ENCODE data around the gene NMRK1. TPM values are rescaled to one million over a fixed set of nuclear protein-coding genes. Genes with fewer than 3 reads are reported as not detected.

Gene NMRK1
- polyA plus RNA-seq, 5 donors: 33.8 to 54.6 (median 41.6) TPM

DNA sequence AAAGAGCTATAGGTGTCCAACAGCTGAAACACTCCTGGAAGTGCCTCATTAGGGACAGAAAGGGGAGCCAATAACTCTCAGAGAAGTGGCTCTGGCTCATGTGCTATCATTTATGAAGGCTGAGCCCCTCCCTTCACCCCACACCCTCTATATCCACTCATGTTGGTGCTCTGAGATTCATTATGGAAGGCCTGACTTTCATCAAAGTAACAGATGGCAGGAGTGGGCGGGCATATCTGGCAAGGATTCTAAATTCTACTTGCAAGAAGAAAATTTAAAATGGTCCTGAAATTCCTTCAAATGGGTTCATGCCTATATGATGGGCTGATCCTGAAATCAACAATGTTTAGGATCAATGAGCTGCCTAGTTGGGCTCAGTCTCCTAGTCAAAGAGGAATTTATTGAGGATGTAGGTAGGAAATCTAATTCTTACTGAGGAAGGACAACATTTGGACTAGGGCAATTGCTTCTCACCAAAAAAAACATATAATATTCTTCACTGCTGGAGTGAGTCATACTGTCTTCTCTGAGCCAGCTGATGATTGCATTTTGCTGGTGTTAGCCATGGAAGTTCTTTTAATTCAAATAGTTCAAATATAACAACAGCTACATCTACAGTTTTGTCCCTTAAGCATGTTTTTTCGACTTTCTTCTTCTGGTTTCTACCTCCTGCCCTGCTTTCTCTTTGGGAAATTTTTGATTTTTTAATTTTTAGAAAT is 23.5 kb downstream of the NMRK1 start:
- no peak for DNase-seq

DNA sequence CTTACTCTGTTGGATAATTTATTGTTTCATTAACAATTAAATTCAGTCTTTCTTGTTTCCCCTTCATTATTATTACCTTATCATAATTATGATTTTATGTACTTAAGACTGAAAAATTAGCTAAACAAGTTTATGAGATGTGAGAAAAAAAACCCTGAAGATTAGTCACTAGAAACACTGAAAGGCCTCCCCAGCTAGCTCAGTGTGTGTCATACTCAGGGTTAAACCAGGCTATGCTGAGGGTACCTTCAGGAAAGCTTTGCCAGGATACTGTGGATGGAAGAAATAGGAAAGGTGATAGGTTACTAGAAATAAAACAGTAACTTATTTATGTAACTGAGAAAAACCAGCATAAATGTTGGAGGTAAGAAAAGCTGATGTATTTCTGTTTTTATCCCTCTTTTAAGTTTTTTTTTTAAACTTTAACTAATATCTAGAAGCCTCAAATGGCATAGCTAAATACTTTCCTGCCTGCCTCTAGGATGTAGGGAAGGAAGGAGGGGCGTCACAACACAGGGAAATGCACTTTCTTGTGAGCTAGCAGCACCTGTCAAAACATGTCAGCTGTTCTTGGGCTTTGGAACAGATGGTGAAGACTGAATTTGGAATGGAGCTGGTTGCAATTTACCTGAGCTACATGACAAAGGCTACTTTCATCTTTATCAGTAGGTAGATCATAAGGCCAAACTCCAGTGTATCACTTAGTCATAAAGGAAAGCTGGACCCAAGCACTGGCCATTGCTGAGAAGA is 24.2 kb downstream of the NMRK1 start:
- DNase-seq: no peak

DNA sequence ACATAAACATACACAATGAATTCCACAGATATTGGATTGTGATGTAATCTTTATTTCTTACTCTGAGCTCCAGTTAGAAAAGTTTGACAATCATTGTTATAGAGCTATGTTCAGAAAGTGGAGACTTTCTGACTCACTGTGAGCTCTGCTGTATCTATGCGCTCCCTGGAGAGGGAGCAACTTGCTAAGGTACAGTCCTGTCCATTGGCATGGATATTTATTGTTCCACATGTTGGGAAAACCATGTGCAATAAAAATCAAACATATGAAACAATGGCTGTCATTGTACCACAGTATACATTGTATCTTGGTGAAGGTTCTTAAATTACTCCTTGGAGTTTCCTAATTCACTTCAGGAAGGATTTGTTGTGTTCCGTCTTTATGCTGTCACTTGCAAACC is 26.8 kb downstream of the NMRK1 start:
- no peak for DNase-seq

DNA sequence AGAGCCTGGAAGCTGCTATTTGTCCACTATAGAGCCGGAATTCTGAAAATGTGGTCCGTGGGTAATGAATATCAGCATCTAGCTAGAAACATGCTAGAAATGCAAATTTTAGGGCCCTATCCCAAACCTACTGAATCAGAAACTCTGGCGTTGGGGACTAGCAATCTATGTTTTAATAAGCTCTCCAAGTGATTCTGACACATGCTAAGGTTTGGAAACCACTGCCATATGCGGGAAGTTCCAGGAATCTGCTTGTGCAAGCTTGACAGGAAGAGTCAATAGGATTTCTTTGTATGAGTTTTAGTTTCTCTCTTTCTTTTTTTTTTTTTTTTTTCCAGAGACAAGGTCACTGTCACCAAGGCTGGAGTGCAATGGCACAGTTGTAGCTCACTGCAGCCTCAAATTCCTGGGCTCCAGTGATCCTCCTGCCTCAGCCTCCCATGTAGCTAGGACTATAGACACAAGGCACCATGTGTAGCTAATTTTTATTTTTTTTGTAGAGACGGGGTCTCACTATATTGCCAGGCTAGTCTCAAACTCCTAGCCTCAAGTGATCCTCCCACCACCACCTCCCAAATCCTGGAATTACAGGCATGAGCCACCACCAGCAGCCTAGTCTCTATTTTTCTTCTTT is 33.5 kb downstream of the NMRK1 start:
- DNase-seq: no peak

DNA sequence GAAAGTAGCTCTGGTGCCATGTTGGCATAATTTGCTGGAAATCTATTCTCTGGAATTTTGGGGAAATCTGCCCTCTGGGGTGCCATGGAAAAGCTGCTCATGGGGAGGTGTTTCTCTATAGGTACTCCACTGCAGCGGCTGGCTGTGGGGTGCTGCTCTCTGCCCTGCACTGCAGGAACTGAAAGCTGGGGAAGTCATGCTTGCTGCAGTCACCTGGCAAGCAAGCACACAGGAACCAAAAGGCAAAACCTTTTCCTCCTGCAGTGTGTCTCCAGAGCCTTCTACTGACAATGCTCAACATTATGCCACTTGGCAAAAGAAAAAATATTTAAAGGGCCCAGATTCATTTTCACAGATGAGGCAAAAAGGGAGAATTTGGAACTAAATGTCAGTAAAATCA is 34.1 kb downstream of the NMRK1 start:
- no peak for DNase-seq

DNA sequence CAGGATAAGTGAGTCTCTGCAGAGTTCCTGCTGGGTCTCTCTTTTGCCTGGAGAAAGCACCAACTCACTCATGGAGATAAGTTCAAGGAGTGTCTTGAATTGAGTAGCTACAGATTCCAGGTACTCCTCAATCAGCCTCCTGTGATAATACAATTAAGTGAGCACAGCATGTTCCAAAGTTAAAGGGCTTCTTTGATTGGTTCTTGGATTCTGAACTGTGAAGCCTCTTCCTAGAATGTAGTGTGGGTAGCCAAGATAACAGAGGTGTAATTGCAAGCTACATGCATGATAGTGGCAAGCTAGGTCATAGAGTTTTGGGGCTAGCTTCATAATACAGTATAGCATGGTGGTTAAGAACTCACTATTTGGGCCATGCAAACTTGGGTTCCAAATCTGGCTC is 36.7 kb downstream of the NMRK1 start:
- DNase-seq: no peak

DNA sequence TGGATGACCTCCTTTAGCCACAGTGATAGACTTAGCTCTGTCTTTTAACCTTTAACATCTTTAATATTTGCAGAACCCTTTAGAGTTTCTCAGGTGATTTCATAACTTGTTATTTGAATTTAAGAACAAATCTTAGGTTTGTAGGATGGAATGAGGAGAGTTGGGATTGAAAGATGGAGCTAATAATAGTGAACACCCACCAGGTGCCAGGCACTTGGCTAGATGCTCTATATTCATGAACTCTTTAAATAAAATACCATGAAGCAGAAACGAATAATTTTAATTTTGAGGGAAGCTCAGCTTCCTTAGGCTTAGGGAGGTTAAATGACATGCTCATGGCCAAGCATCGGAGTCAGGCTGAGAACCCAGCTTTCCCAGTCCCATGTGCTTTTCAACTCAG is 40.4 kb downstream of the NMRK1 start:
- DNase-seq: no peak

DNA sequence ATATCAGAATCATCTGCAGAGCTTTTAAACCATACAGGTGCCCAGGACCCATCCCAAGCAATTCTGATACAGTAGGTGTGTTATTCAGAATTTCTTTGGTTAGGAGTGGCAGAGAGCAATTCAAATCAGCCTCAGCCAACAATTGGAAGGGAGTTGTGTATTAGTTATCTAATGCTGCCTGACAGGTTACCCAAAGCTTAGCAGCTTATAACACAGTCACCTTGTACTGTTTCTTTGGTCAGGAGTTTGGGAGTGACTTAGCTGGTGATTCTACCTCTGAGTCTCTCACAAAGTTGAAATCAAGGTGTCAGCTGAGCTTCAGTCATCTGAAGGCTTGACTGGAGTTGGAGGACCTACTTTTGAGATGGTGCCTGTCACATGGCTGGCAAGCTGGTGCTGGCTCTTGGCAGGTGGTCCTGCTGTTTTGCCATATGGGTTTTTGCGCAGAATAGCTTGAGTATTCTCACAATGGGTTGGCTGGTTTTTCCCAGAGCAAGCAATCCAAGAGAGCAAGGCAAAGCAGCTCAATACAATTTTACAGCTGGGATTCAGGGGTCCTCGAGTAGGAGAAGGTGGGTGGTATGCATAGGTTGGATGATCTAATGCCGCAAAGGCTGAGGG is 41.1 kb downstream of the NMRK1 start:
- no peak for DNase-seq

DNA sequence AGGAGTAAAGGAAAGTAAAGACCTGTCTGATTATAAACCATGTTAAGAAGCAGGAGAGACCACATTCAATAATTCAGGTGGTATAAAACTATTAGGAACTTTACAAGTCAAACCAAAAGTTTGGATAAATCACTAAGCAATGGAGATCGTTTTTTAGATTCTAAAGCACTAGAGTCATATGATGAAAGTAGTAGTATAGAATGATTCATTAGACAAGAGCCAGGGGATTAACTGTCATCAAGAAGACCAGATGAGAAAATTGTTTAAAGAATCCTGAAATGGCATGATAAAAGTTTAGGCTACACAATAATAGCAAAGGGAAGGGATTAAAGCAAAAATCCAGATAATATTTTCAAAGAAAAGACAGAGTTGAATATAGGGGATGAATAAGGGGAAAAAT is 46.9 kb downstream of the NMRK1 start:
- DNase-seq: no peak

DNA sequence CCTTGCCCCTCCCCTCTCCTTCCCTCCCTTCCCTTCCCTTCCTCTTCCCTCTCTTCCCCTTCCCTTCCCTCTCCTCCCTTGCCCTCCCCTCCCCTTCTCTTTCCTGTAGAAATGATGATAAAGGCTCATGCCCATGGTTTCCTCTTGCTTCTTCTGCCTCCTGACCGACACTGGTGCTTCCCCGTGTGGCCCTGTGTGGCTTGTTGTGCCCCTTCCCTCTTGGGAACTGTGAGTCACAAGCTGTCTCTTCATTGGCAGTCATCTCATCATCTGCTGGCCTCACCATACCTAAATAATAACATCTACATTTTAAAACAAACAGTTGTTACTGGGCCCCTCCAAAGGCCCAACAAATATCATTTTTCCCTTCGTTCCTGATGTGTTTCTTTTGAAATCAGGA is 48.2 kb downstream of the NMRK1 start:
- DNase-seq: no peak

DNA sequence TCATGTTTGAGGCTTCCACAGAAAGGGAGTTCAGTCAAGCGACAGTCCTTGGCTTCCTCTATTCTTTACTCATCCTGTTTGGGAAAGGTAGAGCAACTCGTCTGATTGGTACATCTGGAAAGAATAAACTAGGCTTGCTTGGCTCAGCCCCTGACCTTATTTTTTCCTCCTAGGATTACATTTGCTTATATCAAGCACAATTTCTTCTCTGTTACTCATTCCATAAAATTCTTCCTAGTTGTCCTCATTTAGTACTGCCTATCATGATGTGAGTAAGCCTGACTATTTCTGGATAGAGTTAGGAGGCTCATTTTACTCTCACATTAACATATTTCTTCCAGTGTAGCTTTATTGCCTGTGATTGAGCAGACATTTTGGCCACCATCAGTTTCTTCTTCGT is 48.9 kb downstream of the NMRK1 start:
- no peak for DNase-seq

DNA sequence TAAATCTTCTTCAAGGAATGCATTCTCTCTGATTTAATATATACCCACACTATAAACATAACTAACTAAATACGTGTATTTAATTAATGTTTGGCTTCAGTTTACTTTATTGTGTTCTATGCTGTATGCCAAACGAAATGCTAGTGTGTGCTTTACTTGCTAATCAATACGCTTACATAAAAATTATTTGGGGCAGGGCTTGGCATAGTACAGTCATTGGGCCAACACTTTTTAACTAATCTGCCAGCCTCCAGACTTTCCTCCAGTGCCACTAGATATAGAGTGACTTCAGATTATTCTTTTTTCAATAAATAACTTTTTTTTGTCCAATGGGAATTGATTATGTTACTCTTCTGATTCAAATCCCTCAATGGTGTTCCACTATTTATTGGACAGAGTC is 51.2 kb downstream of the NMRK1 start:
- DNase-seq: no peak

DNA sequence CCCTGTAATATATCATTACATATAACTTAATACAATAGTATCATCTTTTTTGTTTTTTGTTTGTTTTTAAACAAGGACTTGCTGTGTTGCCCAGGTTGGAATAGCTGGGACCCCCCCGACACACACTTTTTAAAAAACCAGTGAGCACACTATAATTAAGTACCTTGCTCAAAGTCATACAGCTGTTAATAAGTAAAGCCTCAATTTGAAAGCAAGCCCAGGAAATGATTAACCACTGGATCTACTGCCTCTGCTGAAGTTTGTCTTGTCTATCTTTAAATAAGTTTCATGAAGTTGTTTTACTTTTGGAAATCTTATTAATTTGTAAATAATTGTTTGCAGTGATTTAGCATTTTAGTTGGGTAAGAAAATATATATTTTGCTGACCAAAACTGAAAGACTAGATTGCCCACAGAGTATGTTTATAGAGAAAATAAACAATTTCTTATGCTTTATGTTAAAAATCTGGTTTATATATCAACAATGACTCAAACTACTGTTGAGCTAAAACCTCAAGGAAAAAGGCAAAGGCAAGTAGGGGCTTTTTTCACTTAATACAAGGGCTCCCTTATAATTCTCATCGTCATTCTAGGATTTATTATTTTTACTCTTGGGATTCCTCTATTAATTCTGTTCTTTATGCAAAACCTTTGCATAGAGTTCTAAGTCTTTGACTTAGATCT is 54.0 kb downstream of the NMRK1 start:
- no peak for DNase-seq

DNA sequence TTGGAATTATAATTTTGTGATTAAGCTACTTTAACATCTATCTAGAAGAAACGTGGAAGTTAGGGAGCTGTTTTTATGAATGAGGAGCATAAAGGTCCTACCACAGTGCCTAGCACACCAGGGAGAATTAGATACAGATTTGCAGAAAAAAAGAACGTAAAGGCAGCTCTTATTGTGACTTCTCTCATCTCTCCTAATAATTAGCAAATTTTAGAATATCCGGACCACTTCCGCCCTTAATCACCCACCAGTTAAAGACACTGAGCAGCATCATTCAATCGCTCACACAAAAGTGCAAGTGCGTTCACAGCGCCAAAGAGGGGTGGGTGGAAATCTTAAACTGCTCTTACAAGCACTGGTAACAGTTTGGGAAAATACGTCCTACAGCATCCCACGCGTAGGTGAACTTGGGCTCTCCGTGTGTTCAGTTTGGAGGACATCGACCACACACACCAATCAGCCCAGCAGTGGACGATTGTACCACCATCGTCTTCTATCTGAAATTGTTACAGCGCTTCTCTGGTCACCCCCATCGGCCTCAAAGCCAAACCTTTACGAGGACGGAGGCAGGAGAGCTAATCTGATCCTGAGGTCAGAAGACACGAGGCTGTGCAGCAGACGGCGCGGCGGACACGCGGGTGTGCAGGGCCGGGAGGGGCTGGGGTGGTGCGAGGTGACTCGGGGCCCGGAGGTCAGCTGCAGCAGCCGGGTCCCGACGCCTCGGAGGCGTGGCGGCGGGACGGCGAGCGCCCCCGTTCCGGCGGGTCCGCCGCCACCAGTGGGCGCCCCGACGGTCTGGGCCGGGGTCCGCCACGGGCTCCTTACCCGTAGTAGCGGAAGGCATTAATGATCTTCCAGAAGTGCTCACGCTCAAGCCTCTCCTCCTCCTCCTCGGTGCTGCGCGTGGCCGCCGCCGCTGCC is 60.5 kb downstream of the NMRK1 start:
- peak; percentile 11 to 59 for DNase-seq

DNA sequence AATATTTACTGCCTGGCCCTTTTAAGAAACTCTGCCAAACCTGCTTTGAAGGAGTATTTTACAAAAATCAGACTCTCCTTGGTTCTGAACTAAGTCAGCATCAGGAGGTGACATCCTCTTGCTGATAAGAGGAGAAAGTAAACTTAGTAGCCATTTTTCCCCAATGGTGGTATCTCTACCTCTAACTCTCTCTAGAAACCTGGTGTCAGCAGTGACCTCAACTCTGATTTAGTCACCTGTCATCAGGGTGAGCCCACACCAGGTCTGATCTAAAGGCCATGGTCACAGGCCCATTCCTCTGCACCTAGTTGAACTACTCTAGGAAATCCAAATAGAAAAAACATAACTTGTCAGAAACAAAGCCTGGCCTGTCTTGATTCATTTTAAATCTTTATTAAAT is 64.1 kb downstream of the NMRK1 start:
- no peak for DNase-seq

DNA sequence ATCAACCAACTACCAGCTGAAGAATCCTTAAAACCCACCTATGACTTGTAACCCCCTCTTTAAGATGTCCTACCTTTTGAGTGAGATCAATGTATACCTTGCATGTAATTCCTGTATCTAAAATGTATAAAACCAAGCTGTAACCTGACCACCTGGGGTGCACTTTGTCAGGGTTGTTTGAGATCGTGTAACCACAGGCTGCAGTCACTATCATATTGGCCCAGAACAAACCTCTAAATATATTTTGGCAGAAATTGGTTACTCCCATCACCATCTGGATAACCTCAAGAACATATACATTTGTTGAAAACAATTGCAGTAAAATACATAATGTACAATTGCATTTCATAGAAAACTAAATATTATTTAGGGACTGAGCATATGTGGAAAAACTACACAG is 68.3 kb downstream of the NMRK1 start:
- no peak for DNase-seq

DNA sequence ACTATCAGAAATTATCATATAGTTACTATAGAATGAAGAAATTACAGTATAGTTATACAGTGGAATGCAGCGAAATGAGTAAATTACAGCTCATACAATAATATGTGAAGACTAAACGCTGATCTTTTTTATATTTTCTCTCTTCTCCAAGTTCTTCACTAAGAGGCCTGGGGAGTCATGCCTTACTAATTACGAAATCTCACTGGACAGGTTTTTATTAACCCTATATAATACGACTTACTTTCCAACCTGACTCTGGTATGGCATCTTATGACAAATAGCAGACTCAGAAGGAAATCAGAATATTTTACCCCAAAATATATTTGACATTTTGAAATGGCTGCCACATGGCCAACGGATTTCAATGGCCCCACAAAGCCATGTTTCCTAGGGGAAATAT is 68.9 kb downstream of the NMRK1 start:
- DNase-seq: no peak

DNA sequence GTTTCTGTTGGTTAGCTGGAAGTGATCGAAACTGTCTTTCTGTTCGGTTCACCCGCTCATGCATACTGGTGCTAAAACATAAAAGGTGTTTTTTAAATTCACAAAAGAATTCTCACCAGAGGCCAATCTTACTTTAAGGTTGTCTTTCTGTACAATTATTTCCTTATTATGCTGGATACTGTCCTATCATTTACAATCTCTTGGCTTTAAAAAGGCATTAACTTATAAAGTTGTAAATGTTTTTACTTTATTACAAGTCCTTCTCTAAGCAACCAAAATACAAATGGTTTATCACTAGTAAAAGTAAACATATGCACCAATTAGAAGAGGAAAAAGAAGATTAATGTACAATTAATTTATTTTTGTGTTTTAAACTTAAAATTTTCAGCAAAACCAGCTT is 70.6 kb downstream of the NMRK1 start:
- no peak for DNase-seq

DNA sequence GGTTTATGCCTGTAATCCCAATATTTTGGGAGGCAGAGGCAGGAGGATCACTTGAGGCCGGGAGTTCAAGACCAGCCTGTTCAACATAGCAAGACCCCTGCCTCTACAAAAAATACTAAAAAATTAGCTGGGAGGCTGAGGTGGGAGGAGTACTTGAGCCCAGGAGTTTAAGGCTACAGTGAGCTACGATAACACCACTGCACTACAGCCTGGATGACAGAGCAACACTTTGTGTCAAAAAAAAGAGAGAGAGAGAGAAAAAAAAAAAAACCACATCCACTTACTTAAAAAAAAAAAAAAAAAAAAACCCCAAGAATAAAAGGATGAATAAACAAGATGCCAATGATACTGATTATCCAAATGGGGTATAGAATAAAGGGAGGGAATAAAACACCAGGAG is 74.2 kb downstream of the NMRK1 start:
- no peak for DNase-seq

Data from right lung (tissue), 5 donors.